HEK293 (cell line): ENCODE measurements around the gene SELENOW.
A peak's percentile ranks its signal among the peaks of the same experiment; 100 is the strongest.

ENCODE experiments used
- GFI1B ChIP-seq: fragments of 450-650 bp; formaldehyde crosslinking; IDR thresholded peaks from 2 replicates; pipeline ENCODE4 v1.5.1; 2016; ENCODE audit warnings: missing biosample characterization, missing genetic modification characterization
- GLI4 ChIP-seq: fragments of 450-650 bp; formaldehyde crosslinking; IDR thresholded peaks from 2 replicates; pipeline ENCODE4 v1.5.1; 2016; ENCODE audit warnings: missing biosample characterization, missing genetic modification characterization
- GLIS1 ChIP-seq: fragments of 450-650 bp; formaldehyde crosslinking; IDR thresholded peaks from 2 replicates; pipeline ENCODE4 v1.5.1; 2016; ENCODE audit warnings: missing biosample characterization, missing genetic modification characterization
- GLIS2 ChIP-seq: fragments of 450-650 bp; formaldehyde crosslinking; IDR thresholded peaks from 2 replicates; pipeline ENCODE4 v1.5.1; 2016; ENCODE audit warnings: missing biosample characterization, missing genetic modification characterization
- IKZF3 ChIP-seq: fragments of 450-650 bp; IDR thresholded peaks from 2 replicates; pipeline ENCODE4 v1.5.0; 2018; ENCODE audit warnings: missing biosample characterization, mild to moderate bottlenecking, missing genetic modification characterization, moderate library complexity
- MYNN ChIP-seq: fragments of 450-650 bp; formaldehyde crosslinking; IDR thresholded peaks from 2 replicates; pipeline ENCODE4 v1.5.1; 2016; ENCODE audit warnings: missing biosample characterization, missing genetic modification characterization, borderline replicate concordance
- MZF1 ChIP-seq: fragments of 450-650 bp; formaldehyde crosslinking; IDR thresholded peaks from 2 replicates; pipeline ENCODE4 v1.5.1; 2017; ENCODE audit warnings: missing biosample characterization, missing genetic modification characterization, borderline replicate concordance
- OVOL3 ChIP-seq: fragments of 450-650 bp; formaldehyde crosslinking; IDR thresholded peaks from 2 replicates; pipeline ENCODE4 v1.5.1; 2016; ENCODE audit warnings: missing biosample characterization, missing genetic modification characterization
- SCRT1 ChIP-seq: fragments of 450-650 bp; formaldehyde crosslinking; IDR thresholded peaks from 2 replicates; pipeline ENCODE4 v1.5.1; 2016; ENCODE audit warnings: missing biosample characterization, missing genetic modification characterization, borderline replicate concordance
- SETDB1 ChIP-seq: IDR thresholded peaks from one replicate; pipeline ENCODE4 v1.6.1; 2017; ENCODE audit warnings: mild to moderate bottlenecking, low read length, moderate library complexity, mixed read lengths; ENCODE audit not compliant: insufficient read length
- YY2 ChIP-seq: fragments of 450-650 bp; formaldehyde crosslinking; IDR thresholded peaks from 2 replicates; pipeline ENCODE4 v1.5.1; 2016; ENCODE audit warnings: missing biosample characterization, missing genetic modification characterization
- ZFHX2 ChIP-seq: fragments of 450-650 bp; formaldehyde crosslinking; conservative IDR thresholded peaks from 2 replicates; pipeline ENCODE4 v1.5.1; 2016; ENCODE audit warnings: missing biosample characterization, missing genetic modification characterization
- ZFP41 ChIP-seq: fragments of 450-650 bp; formaldehyde crosslinking; IDR thresholded peaks from 2 replicates; pipeline ENCODE4 v1.5.1; 2016; ENCODE audit warnings: missing biosample characterization, missing genetic modification characterization, borderline replicate concordance
- ZFP69B ChIP-seq: fragments of 450-650 bp; formaldehyde crosslinking; IDR thresholded peaks from 2 replicates; pipeline ENCODE4 v1.5.1; 2016; ENCODE audit warnings: missing biosample characterization, missing genetic modification characterization
- ZNF10 ChIP-seq: fragments of 450-650 bp; formaldehyde crosslinking; IDR thresholded peaks from 2 replicates; pipeline ENCODE4 v1.5.1; 2017; ENCODE audit warnings: missing biosample characterization, missing genetic modification characterization
- ZNF133 ChIP-seq: fragments of 450-650 bp; formaldehyde crosslinking; IDR thresholded peaks from 2 replicates; pipeline ENCODE4 v1.5.1; 2016; ENCODE audit warnings: missing biosample characterization, missing genetic modification characterization
- ZNF155 ChIP-seq: fragments of 450-650 bp; formaldehyde crosslinking; IDR thresholded peaks from 2 replicates; pipeline ENCODE4 v1.5.1; 2016; ENCODE audit warnings: missing biosample characterization, missing genetic modification characterization
- ZNF157 ChIP-seq: fragments of 450-650 bp; formaldehyde crosslinking; IDR thresholded peaks from 2 replicates; pipeline ENCODE4 v1.5.1; 2016; ENCODE audit warnings: missing biosample characterization, missing genetic modification characterization
- ZNF175 ChIP-seq: fragments of 450-650 bp; formaldehyde crosslinking; IDR thresholded peaks from 2 replicates; pipeline ENCODE4 v1.5.1; 2016; ENCODE audit warnings: missing biosample characterization, missing genetic modification characterization
- ZNF19 ChIP-seq: fragments of 450-650 bp; formaldehyde crosslinking; IDR thresholded peaks from 2 replicates; pipeline ENCODE4; 2016; ENCODE audit warnings: missing biosample characterization, missing genetic modification characterization, low read depth
- ZNF223 ChIP-seq: fragments of 450-650 bp; formaldehyde crosslinking; IDR thresholded peaks from 2 replicates; pipeline ENCODE4 v1.5.1; 2016; ENCODE audit warnings: missing biosample characterization, missing genetic modification characterization
- ZNF239 ChIP-seq: fragments of 450-650 bp; formaldehyde crosslinking; IDR thresholded peaks from 2 replicates; pipeline ENCODE4 v1.5.1; 2016; ENCODE audit warnings: missing biosample characterization, missing genetic modification characterization
- ZNF324 ChIP-seq: fragments of 450-650 bp; formaldehyde crosslinking; IDR thresholded peaks from 2 replicates; pipeline ENCODE4 v1.5.1; 2016; ENCODE audit warnings: missing biosample characterization, missing genetic modification characterization
- ZNF416 ChIP-seq: fragments of 450-650 bp; formaldehyde crosslinking; IDR thresholded peaks from 2 replicates; pipeline ENCODE4 v1.5.1; 2016; ENCODE audit warnings: missing biosample characterization, missing genetic modification characterization
- ZNF501 ChIP-seq: fragments of 450-650 bp; formaldehyde crosslinking; IDR thresholded peaks from 2 replicates; pipeline ENCODE4 v1.5.1; 2016; ENCODE audit warnings: missing biosample characterization, missing genetic modification characterization
- ZNF514 ChIP-seq: fragments of 450-650 bp; formaldehyde crosslinking; IDR thresholded peaks from 2 replicates; pipeline ENCODE4 v1.5.1; 2016; ENCODE audit warnings: missing biosample characterization, missing genetic modification characterization
- ZNF544 ChIP-seq: fragments of 450-650 bp; formaldehyde crosslinking; IDR thresholded peaks from 2 replicates; pipeline ENCODE4 v1.5.0; 2017; ENCODE audit warnings: missing biosample characterization, missing genetic modification characterization
- ZNF596 ChIP-seq: fragments of 450-650 bp; IDR thresholded peaks from 2 replicates; pipeline ENCODE4 v1.5.0; 2018; ENCODE audit warnings: missing biosample characterization, mild to moderate bottlenecking, missing genetic modification characterization, moderate library complexity
- ZNF629 ChIP-seq: fragments of 450-650 bp; formaldehyde crosslinking; IDR thresholded peaks from 2 replicates; pipeline ENCODE4 v1.5.1; 2017; ENCODE audit warnings: missing biosample characterization, missing genetic modification characterization
- ZNF701 ChIP-seq: fragments of 450-650 bp; formaldehyde crosslinking; IDR thresholded peaks from 2 replicates; pipeline ENCODE4 v1.5.1; 2016; ENCODE audit warnings: missing biosample characterization, missing genetic modification characterization
- ZXDB ChIP-seq: fragments of 450-650 bp; formaldehyde crosslinking; IDR thresholded peaks from 2 replicates; pipeline ENCODE4 v1.5.1; 2016; ENCODE audit warnings: missing biosample characterization, missing genetic modification characterization
- TF ChIP-seq, protein P1 (sequence below): fragments of 450-650 bp; formaldehyde crosslinking; IDR thresholded peaks from 2 replicates; pipeline ENCODE4 v1.5.1; 2016; ENCODE audit warnings: missing biosample characterization, missing genetic modification characterization
- TF ChIP-seq, protein P2 (sequence below): fragments of 450-650 bp; formaldehyde crosslinking; IDR thresholded peaks from 2 replicates; pipeline ENCODE4 v1.5.1; 2016; ENCODE audit warnings: missing biosample characterization, missing genetic modification characterization
- TF ChIP-seq, protein P3 (sequence below): fragments of 450-650 bp; formaldehyde crosslinking; IDR thresholded peaks from 2 replicates; pipeline ENCODE4 v1.5.1; 2016; ENCODE audit warnings: missing biosample characterization, missing genetic modification characterization
- TF ChIP-seq, protein P4 (sequence below): fragments of 450-650 bp; formaldehyde crosslinking; IDR thresholded peaks from 2 replicates; pipeline ENCODE4 v1.5.1; 2016; ENCODE audit warnings: missing biosample characterization, missing genetic modification characterization
- TF ChIP-seq, protein P5 (sequence below): fragments of 450-650 bp; formaldehyde crosslinking; IDR thresholded peaks from 2 replicates; pipeline ENCODE4 v1.5.1; 2016; ENCODE audit warnings: missing biosample characterization, missing genetic modification characterization

SELENOW gene

DNA sequence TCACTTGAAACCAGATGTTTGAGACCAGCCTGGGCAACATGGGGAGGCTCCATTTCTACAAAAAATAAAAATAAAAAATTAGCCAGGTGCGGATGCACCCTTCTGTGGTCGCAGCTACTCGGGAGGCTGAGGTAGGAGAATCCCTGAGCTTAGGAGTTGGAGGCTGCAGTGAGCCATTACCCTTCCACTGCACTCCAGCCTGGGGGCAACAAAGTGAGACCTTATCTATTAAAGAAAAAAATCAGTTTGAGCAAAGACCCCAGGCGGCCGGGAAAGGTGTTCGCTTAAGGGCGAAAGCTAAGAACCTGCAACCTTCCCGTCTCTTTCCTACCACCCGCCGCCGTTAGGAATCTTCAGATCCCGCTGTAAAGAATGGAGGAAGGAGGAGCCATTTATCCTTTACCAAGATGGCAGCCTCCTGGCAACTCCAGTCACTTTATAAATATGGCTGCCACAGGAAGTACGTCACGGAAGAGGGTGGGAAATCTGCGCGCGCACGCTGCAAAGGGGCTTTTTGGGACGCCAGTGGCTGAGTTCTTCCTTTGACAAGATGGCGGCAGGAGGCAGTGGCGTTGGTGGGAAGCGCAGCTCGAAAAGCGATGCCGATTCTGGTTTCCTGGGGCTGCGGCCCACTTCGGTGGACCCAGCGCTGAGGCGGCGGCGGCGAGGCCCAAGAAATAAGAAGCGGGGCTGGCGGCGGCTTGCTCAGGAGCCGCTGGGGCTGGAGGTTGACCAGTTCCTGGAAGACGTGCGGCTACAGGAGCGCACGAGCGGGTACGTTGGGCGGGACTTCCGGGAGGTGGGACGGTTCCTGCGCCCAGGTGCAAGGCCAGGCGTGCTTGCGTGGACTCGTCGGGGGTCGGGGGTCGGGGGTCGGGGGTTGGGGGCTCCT is 33.2 kb upstream of the SELENOW start, which contains the start of gene NOP53 (continued):
- TF ChIP-seq MYNN (tag by site-specific recombination) (no peak), ZNF239 (tag by site-specific recombination) (no peak), OVOL3 (peak; percentile 22; the same call in 1 of the 2 replicates), ZNF701 (tag by site-specific recombination) (no peak), ZNF133 (tag by site-specific recombination) (no peak), SCRT1 (tag by site-specific recombination) (no peak), ZNF223 (tag by site-specific recombination) (no peak), MZF1 (tag by site-specific recombination) (no peak), ZFHX2 (tag by site-specific recombination) (peak; percentile 23; the same call in 1 of the 2 replicates), ZFP41 (tag by site-specific recombination) (no peak), ZNF629 (tag by site-specific recombination) (peak; percentile 95), ZNF324 (no peak), ZNF19 (no peak), ZNF544 (tag by site-specific recombination) (no peak), GFI1B (no peak), ZXDB (tag by site-specific recombination) (peak; percentile 95), GLIS2 (no peak), ZNF416 (tag by site-specific recombination) (no peak), ZFP69B (tag by site-specific recombination) (0 out of 2 replicates have a peak, but pooled peaks have one; percentile 12), ZNF155 (no peak), ZNF157 (tag by site-specific recombination) (no peak), GLIS1 (tag by site-specific recombination) (no peak), ZNF175 (tag by site-specific recombination) (no peak), GLI4 (no peak), IKZF3 (tag by site-specific recombination) (peak; percentile 76), ZNF596 (tag by site-specific recombination) (no peak), SETDB1 (no peak), YY2 (tag by site-specific recombination) (peak; percentile 99), ZNF10 (no peak), ZNF514 (tag by site-specific recombination) (no peak), ZNF501 (tag by site-specific recombination) (peak; percentile 86)
- TF ChIP-seq, protein P1, sequence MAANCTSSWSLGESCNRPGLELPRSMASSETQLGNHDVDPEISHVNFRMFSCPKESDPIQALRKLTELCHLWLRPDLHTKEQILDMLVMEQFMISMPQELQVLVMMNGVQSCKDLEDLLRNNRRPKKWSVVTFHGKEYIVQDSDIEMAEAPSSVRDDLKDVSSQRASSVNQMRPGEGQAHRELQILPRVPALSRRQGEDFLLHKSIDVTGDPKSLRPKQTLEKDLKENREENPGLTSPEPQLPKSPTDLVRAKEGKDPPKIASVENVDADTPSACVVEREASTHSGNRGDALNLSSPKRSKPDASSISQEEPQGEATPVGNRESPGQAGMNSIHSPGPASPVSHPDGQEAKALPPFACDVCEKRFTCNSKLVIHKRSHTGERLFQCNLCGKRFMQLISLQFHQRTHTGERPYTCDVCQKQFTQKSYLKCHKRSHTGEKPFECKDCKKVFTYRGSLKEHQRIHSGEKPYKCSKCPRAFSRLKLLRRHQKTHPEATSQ, result no peak
- TF ChIP-seq, protein P2, sequence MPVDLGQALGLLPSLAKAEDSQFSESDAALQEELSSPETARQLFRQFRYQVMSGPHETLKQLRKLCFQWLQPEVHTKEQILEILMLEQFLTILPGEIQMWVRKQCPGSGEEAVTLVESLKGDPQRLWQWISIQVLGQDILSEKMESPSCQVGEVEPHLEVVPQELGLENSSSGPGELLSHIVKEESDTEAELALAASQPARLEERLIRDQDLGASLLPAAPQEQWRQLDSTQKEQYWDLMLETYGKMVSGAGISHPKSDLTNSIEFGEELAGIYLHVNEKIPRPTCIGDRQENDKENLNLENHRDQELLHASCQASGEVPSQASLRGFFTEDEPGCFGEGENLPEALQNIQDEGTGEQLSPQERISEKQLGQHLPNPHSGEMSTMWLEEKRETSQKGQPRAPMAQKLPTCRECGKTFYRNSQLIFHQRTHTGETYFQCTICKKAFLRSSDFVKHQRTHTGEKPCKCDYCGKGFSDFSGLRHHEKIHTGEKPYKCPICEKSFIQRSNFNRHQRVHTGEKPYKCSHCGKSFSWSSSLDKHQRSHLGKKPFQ (tag by site-specific recombination), result no peak
- TF ChIP-seq, protein P3, sequence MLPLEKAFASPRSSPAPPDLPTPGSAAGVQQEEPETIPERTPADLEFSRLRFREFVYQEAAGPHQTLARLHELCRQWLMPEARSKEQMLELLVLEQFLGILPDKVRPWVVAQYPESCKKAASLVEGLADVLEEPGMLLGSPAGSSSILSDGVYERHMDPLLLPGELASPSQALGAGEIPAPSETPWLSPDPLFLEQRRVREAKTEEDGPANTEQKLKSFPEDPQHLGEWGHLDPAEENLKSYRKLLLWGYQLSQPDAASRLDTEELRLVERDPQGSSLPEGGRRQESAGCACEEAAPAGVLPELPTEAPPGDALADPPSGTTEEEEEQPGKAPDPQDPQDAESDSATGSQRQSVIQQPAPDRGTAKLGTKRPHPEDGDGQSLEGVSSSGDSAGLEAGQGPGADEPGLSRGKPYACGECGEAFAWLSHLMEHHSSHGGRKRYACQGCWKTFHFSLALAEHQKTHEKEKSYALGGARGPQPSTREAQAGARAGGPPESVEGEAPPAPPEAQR (tag by site-specific recombination), result no peak
- TF ChIP-seq, protein P4, sequence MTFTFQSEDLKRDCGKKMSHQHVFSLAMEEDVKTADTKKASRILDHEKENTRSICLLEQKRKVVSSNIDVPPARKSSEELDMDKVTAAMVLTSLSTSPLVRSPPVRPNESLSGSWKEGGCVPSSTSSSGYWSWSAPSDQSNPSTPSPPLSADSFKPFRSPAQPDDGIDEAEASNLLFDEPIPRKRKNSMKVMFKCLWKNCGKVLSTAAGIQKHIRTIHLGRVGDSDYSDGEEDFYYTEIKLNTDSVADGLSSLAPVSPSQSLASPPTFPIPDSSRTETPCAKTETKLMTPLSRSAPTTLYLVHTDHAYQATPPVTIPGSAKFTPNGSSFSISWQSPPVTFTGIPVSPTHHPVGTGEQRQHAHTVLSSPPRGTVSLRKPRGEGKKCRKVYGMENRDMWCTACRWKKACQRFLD, result no peak
- TF ChIP-seq, protein P5, sequence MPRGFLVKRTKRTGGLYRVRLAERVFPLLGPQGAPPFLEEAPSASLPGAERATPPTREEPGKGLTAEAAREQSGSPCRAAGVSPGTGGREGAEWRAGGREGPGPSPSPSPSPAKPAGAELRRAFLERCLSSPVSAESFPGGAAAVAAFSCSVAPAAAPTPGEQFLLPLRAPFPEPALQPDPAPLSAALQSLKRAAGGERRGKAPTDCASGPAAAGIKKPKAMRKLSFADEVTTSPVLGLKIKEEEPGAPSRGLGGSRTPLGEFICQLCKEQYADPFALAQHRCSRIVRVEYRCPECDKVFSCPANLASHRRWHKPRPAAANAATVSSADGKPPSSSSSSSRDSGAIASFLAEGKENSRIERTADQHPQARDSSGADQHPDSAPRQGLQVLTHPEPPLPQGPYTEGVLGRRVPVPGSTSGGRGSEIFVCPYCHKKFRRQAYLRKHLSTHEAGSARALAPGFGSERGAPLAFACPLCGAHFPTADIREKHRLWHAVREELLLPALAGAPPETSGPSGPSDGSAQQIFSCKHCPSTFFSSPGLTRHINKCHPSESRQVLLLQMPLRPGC, result no peak
